WTC11 (cell line): ENCODE measurements around the gene ANO8. TPM values are rescaled to one million over a fixed set of nuclear protein-coding genes. Genes with fewer than 3 reads are reported as not detected.

Source experiments
- ATAC-seq: fragments of 200-7000 bp; cut with Tn5 transposase; 2 replicates; pipeline ENCODE4 v1.10.0; 2021; ENCODE audit warnings: mild to moderate bottlenecking, moderate library complexity
- CTCF ChIA-PET: fragments of 300-600 bp; sonication (Branson Sonifier 250); formaldehyde crosslinking; loops from one replicate; lab custom pipeline; 2021; ENCODE audit warnings: antibody characterized with exemption; lab: Charles Lee
- POLR2A ChIA-PET: fragments of 350-600 bp; sonication (Branson Sonifier 250); formaldehyde crosslinking; loops from one replicate; lab custom pipeline; 2021; ENCODE audit warnings: antibody characterized with exemption; lab: Charles Lee
- DNase-seq: peaks from one replicate; pipeline ENCODE4 v3.0.0; 2021; ENCODE audit warnings: low spot score
- H3K27ac Mint-ChIP-seq: 2 replicates; pipeline ENCODE4 v1.8.0; 2021; ENCODE audit warnings: mixed read lengths
- H3K27me3 Mint-ChIP-seq: 2 replicates; pipeline ENCODE4 v1.8.0; 2021; ENCODE audit warnings: low read depth, mild to moderate bottlenecking, moderate library complexity, mixed read lengths
- H3K36me3 Mint-ChIP-seq: 2 replicates; pipeline ENCODE4 v1.8.0; 2021; ENCODE audit warnings: mixed read lengths
- H3K4me1 Mint-ChIP-seq: 2 replicates; pipeline ENCODE4 v1.8.0; 2022; ENCODE audit warnings: mixed read lengths
- H3K4me3 Mint-ChIP-seq: 2 replicates; pipeline ENCODE4 v1.8.0; 2021; ENCODE audit warnings: mild to moderate bottlenecking, moderate library complexity, mixed read lengths
- H3K9me3 Mint-ChIP-seq: 2 replicates; pipeline ENCODE4 v1.8.0; 2021; ENCODE audit warnings: mixed read lengths
- CBFB ChIP-seq: sonication (generic); formaldehyde crosslinking; IDR thresholded peaks from 2 replicates; pipeline ENCODE4 v1.8.1; 2022; ENCODE audit warnings: mild to moderate bottlenecking, low read depth, missing genetic modification reagents
- CTCF ChIP-seq: fragments of 200-600 bp; IDR thresholded peaks from 2 replicates; pipeline ENCODE4 v1.8.0; 2022; ENCODE audit warnings: antibody characterized with exemption
- E2F1 ChIP-seq: sonication (generic); formaldehyde crosslinking; IDR thresholded peaks from 2 replicates; pipeline ENCODE4 v1.8.0; 2022; ENCODE audit warnings: mild to moderate bottlenecking, missing genetic modification reagents
- E2F5 ChIP-seq: sonication (generic); formaldehyde crosslinking; IDR thresholded peaks from 2 replicates; pipeline ENCODE4 v1.8.1; 2022; ENCODE audit warnings: mild to moderate bottlenecking, moderate library complexity, missing genetic modification reagents
- FOXJ3 ChIP-seq: sonication (generic); formaldehyde crosslinking; IDR thresholded peaks from 2 replicates; pipeline ENCODE4 v1.9.0; 2021; ENCODE audit warnings: missing genetic modification reagents, mild to moderate bottlenecking, borderline replicate concordance
- GABPB1 ChIP-seq: sonication (generic); formaldehyde crosslinking; IDR thresholded peaks from 2 replicates; pipeline ENCODE4 v1.8.1; 2023; ENCODE audit warnings: mild to moderate bottlenecking, missing genetic modification reagents
- GRHL2 ChIP-seq: fragments of 250-450 bp; sonication (Bioruptor Pico); IDR thresholded peaks from 2 replicates; pipeline ENCODE4 v1.8.0; 2022; ENCODE audit warnings: mild to moderate bottlenecking, moderate library complexity; ENCODE audit not compliant: insufficient replicate concordance, severe bottlenecking
- GTF2I ChIP-seq: fragments of 250-450 bp; sonication (Bioruptor Pico); conservative IDR thresholded peaks from 2 replicates; pipeline ENCODE4 v1.4.0; 2021; ENCODE audit warnings: mild to moderate bottlenecking
- HMGXB4 ChIP-seq: sonication (generic); formaldehyde crosslinking; IDR thresholded peaks from 2 replicates; pipeline ENCODE4 v1.8.1; 2023; ENCODE audit warnings: mild to moderate bottlenecking, moderate library complexity, missing genetic modification reagents
- JUN ChIP-seq: sonication (generic); formaldehyde crosslinking; IDR thresholded peaks from 2 replicates; pipeline ENCODE4 v1.8.0; 2023; ENCODE audit warnings: mild to moderate bottlenecking, missing genetic modification reagents
- PRDM15 ChIP-seq: sonication (generic); formaldehyde crosslinking; IDR thresholded peaks from 2 replicates; pipeline ENCODE4 v1.8.0; 2022; ENCODE audit warnings: missing genetic modification reagents
- RELA ChIP-seq: sonication (generic); formaldehyde crosslinking; IDR thresholded peaks from 2 replicates; pipeline ENCODE4 v1.8.1; 2022; ENCODE audit warnings: missing genetic modification reagents, mild to moderate bottlenecking, borderline replicate concordance
- TEAD4 ChIP-seq: sonication (generic); formaldehyde crosslinking; IDR thresholded peaks from 2 replicates; pipeline ENCODE4 v1.8.0; 2022; ENCODE audit warnings: mild to moderate bottlenecking, missing genetic modification reagents
- USF2 ChIP-seq: sonication (generic); formaldehyde crosslinking; IDR thresholded peaks from 2 replicates; pipeline ENCODE4 v1.8.1; 2023; ENCODE audit warnings: mild to moderate bottlenecking, missing genetic modification reagents, moderate library complexity
- ZMAT4 ChIP-seq: fragments of 250-450 bp; sonication (Bioruptor Pico); IDR thresholded peaks from 2 replicates; pipeline ENCODE4 v1.9.0; 2021; ENCODE audit warnings: mild to moderate bottlenecking
- ZNF138 ChIP-seq: sonication (generic); formaldehyde crosslinking; conservative IDR thresholded peaks from 2 replicates; pipeline ENCODE4 v1.8.1; 2022; ENCODE audit warnings: mild to moderate bottlenecking, moderate library complexity, missing genetic modification reagents
- ZNF219 ChIP-seq: sonication (generic); formaldehyde crosslinking; IDR thresholded peaks from 2 replicates; pipeline ENCODE4 v1.8.0; 2023; ENCODE audit warnings: missing genetic modification reagents, mild to moderate bottlenecking, borderline replicate concordance
- ZNF281 ChIP-seq: sonication (generic); formaldehyde crosslinking; IDR thresholded peaks from 2 replicates; pipeline ENCODE4 v1.8.0; 2023; ENCODE audit warnings: mild to moderate bottlenecking, missing genetic modification reagents
- ZNF425 ChIP-seq: fragments of 250-450 bp; sonication (Bioruptor Pico); conservative IDR thresholded peaks from 2 replicates; pipeline ENCODE4 v1.9.0; 2021; ENCODE audit warnings: mild to moderate bottlenecking
- total RNA-seq: library from RNA; stranded (reverse); gene quantifications from 3 replicates; pipeline ENCODE4 v1.2.3, GENCODE V29; 2021

ANO8 gene
- total RNA-seq, 1 experiment from 2014 or later: 32.6 TPM

- H3K9me3 Mint-ChIP-seq: no peaks in the 10 kb centered on the region
- H3K27ac Mint-ChIP-seq: peak overlapping the region; percentile 94
- peak overlapping the region; percentile 79 for H3K4me3 Mint-ChIP-seq
- ATAC-seq (peak; percentile 90), DNase-seq (peak; percentile 92)
- CTCF ChIA-PET: interaction anchor here (0.6 to 3.3 kb wide), 21 partner anchors 10 to 120 kb away, joined by 3 to 60 read pairs (median 5); partner anchors contain the start of genes ANKLE1, ANO8, BABAM1 and DDA1
- peaks cover 15% of the 10 kb centered on the region for H3K36me3 Mint-ChIP-seq
- H3K27me3 Mint-ChIP-seq: no peaks in the 10 kb centered on the region; the same call in 1 of the 2 replicates
- POLR2A ChIA-PET: interaction anchor here (0.6 to 2.8 kb wide), 13 partner anchors 10 to 169 kb away, joined by 3 to 17 read pairs (median 5); partner anchors contain the start of genes ANO8, DDA1, MRPL34 and USE1
- peaks cover 10% of the 10 kb centered on the region for H3K4me1 Mint-ChIP-seq
- no peak for TF ChIP-seq ZNF219 (CRISPR knock-in tag)
- TF ChIP-seq HMGXB4 (CRISPR knock-in tag): peak; percentile 92
- TF ChIP-seq GRHL2 (CRISPR knock-in tag): no peak
- TF ChIP-seq PRDM15 (CRISPR knock-in tag): no peak
- TF ChIP-seq E2F5 (CRISPR knock-in tag): peak; percentile 69; the same call in 1 of the 2 replicates
- no peak for TF ChIP-seq ZMAT4 (CRISPR knock-in tag)
- TF ChIP-seq JUN (CRISPR knock-in tag): no peak
- TF ChIP-seq ZNF425 (CRISPR knock-in tag): no peak
- no peak for TF ChIP-seq FOXJ3
- no peak for TF ChIP-seq CBFB (CRISPR knock-in tag)
- no peak for TF ChIP-seq GABPB1 (CRISPR knock-in tag)
- TF ChIP-seq TEAD4: no peak
- no peak for TF ChIP-seq GTF2I (CRISPR knock-in tag)
- no peak for TF ChIP-seq ZNF281
- no peak for TF ChIP-seq CTCF
- no peak for TF ChIP-seq ZNF138 (CRISPR knock-in tag)
- TF ChIP-seq USF2 (CRISPR knock-in tag): 0 out of 2 replicates have a peak, but pooled peaks have one; percentile 11
- 0 out of 2 replicates have a peak, but pooled peaks have one; percentile 40 for TF ChIP-seq RELA (CRISPR knock-in tag)
- TF ChIP-seq E2F1 (CRISPR knock-in tag): 0 out of 2 replicates have a peak, but pooled peaks have one; percentile 78
Observed at GRCh38 chr19:17292301-17293074, 42.2 kb downstream of the ANO8 start.
